ENCODE results near the gene ACTN3. TPM values are rescaled to one million over a fixed set of nuclear protein-coding genes. Genes with fewer than 3 reads are reported as not detected.
A peak's percentile ranks its signal among the peaks of the same experiment; 100 is the strongest.

ACTN3 gene
- total RNA-seq, 1 experiment from 2014 or later, result not detected

DNA sequence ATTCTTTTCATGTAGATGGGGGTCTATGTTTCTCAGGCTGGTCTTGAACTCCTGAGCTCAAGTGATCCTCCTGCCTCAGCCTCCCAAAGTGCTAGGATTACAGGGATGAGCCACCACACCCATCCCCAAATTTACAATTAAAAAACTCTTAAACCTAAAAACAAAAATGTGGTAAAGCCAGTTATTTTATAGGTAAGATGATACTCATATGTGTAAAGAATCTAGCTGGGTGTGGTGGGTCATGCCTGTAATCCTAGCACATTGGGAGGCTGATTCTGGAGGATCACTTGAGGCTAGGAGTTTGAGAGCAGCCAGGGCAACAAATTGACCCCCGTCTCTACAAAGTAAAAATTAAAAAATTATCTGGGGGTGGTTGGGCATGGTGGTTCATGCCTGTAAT lies 65.8 kb downstream of the ACTN3 start:
- Histone ChIP-seq H3K4me1 (ENCODE audit: insufficient read depth, low read length) (peaks cover 21% of the 10 kb centered on the region), H3K27me3 (ENCODE audit: low read length) (no peaks in the 10 kb centered on the region), H3K9me2 (replicated peaks; ENCODE audit: low read length) (no peaks in the 10 kb centered on the region), H3K36me3 (ENCODE audit: low read depth, low read length) (peaks cover 3% of the 10 kb centered on the region; the same call in 1 of the 2 replicates), H4K20me1 (ENCODE audit: low read length) (peaks cover 6% of the 10 kb centered on the region), H3K27ac (ENCODE audit: low read length) (no peak overlapping the region), H2AFZ (ENCODE audit: low read length) (no peak overlapping the region), H3K4me2 (ENCODE audit: low read length) (peak overlapping the region; percentile 27; the same call in 1 of the 2 replicates), H3K79me2 (ENCODE audit: low read length) (peaks cover 23% of the 10 kb centered on the region), H3K4me3 (ENCODE audit: low read length) (no peak overlapping the region), H3F3A (ENCODE audit: low read length, unreplicated experiment) (no peaks in the 10 kb centered on the region), H3K9ac (ENCODE audit: low read length) (no peak overlapping the region), H3K9me3 (ENCODE audit: low read length) (no peaks in the 10 kb centered on the region)
- CTCF ChIA-PET, result no interaction called here
- DNase-seq (peak; percentile 75), ATAC-seq (no peak)
- intact Hi-C loops (cut with micrococcal nuclease), result no loop called here
- TF ChIP-seq EZH2phosphoT487 (IDR thresholded peaks at IDR 0.05; ENCODE audit: borderline replicate concordance, low read length), result no peak
- TF ChIP-seq, protein P1, sequence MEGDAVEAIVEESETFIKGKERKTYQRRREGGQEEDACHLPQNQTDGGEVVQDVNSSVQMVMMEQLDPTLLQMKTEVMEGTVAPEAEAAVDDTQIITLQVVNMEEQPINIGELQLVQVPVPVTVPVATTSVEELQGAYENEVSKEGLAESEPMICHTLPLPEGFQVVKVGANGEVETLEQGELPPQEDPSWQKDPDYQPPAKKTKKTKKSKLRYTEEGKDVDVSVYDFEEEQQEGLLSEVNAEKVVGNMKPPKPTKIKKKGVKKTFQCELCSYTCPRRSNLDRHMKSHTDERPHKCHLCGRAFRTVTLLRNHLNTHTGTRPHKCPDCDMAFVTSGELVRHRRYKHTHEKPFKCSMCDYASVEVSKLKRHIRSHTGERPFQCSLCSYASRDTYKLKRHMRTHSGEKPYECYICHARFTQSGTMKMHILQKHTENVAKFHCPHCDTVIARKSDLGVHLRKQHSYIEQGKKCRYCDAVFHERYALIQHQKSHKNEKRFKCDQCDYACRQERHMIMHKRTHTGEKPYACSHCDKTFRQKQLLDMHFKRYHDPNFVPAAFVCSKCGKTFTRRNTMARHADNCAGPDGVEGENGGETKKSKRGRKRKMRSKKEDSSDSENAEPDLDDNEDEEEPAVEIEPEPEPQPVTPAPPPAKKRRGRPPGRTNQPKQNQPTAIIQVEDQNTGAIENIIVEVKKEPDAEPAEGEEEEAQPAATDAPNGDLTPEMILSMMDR (conservative IDR thresholded peaks at IDR 0.05; ENCODE audit: low read depth, low read length), result no peak
- BruUV-seq (replicated peaks), result no TSS peak
- POLR2A ChIA-PET (ENCODE audit: unreplicated experiment), result no interaction called here

Other genes starting within 250 kb of the ACTN3 start
- gene CD248, start 229.9 kb upstream of the ACTN3 start, total RNA-seq (2014; rRNA removed), result not detected in 2 replicates
- 41.2 and 71.8 TPM in 2 replicates for gene RIN1, start 210.5 kb upstream of the ACTN3 start, total RNA-seq (2014; rRNA removed)
- gene BRMS1, start 201.8 kb upstream of the ACTN3 start, total RNA-seq (2014; rRNA removed), result 123 and 176 TPM in 2 replicates
- 38.9 and 41.1 TPM in 2 replicates for gene B4GAT1, start 199.3 kb upstream of the ACTN3 start, total RNA-seq (2014; rRNA removed)
- 25.5 and 27.8 TPM in 2 replicates for gene SLC29A2, start 175.1 kb upstream of the ACTN3 start, total RNA-seq (2014; rRNA removed)
- not detected in 2 replicates for gene NPAS4, start 125.9 kb upstream of the ACTN3 start, total RNA-seq (2014; rRNA removed)
- 214 and 321 TPM in 2 replicates for gene MRPL11, start 108.1 kb upstream of the ACTN3 start, total RNA-seq (2014; rRNA removed)
- 22.9 and 35.2 TPM in 2 replicates for gene PELI3, start 80.0 kb upstream of the ACTN3 start, total RNA-seq (2014; rRNA removed)
- gene DPP3, start 66.5 kb upstream of the ACTN3 start, total RNA-seq (2014; rRNA removed), result 135 and 165 TPM in 2 replicates
- gene BBS1, start 36.3 kb upstream of the ACTN3 start, total RNA-seq (2014; rRNA removed), result 24.4 and 28.4 TPM in 2 replicates
- gene ZDHHC24, start 855 bp upstream of the ACTN3 start, total RNA-seq (2014; rRNA removed), result 15.1 and 19.7 TPM in 2 replicates
- 9.4 and 11.8 TPM in 2 replicates for gene CTSF, start 21.7 kb downstream of the ACTN3 start, total RNA-seq (2014; rRNA removed)
- gene CCDC87, start 46.2 kb downstream of the ACTN3 start, total RNA-seq (2014; rRNA removed), result 0.69 TPM in 1 of 2 replicates, not detected in the other
- 43.8 and 56.8 TPM in 2 replicates for gene CCS, start 46.3 kb downstream of the ACTN3 start, total RNA-seq (2014; rRNA removed)
- 79.3 and 119 TPM in 2 replicates for gene RBM14, start 69.7 kb downstream of the ACTN3 start, total RNA-seq (2014; rRNA removed)
- gene RBM4, start 91.8 kb downstream of the ACTN3 start, total RNA-seq (2014; rRNA removed), result 152 and 164 TPM in 2 replicates
- 31.4 and 40.2 TPM in 2 replicates for gene RBM4B, start 131.0 kb downstream of the ACTN3 start, total RNA-seq (2014; rRNA removed)
- 74.9 and 154 TPM in 2 replicates for gene SPTBN2, start 182.3 kb downstream of the ACTN3 start, total RNA-seq (2014; rRNA removed)

Measured in PC-3 (cell line).